Neural cell (in vitro differentiated cells): ENCODE results near the gene CGNL1. TPM values are rescaled to one million over a fixed set of nuclear protein-coding genes. Genes with fewer than 3 reads are reported as not detected.

Experiments used
- H2AFZ ChIP-seq: fragments of 200-600, 300-800 bp; sonication (generic), shearing (Covaris generic); 2 replicates; pipeline ENCODE4 v1.6.0; 2014; ENCODE audit warnings: low read depth, mild to moderate bottlenecking, antibody characterized with exemption, low read length, moderate library complexity
- H3F3A ChIP-seq: fragments of 200-600 bp; shearing (Covaris generic); 2 replicates; pipeline ENCODE4 v1.6.1; 2016; ENCODE audit warnings: mild to moderate bottlenecking, moderate library complexity, mixed read lengths, antibody characterized with exemption, low read length; ENCODE audit not compliant: insufficient read depth, poor library complexity, severe bottlenecking
- H3K27ac ChIP-seq: fragments of 200-600, 300-800 bp; sonication (generic), shearing (Covaris generic); 2 replicates; pipeline ENCODE4 v1.5.1; 2014; ENCODE audit warnings: mild to moderate bottlenecking, low read length, moderate library complexity
- H3K27me3 ChIP-seq: fragments of 300-800, 200-600 bp; sonication (generic), shearing (Covaris generic); 2 replicates; pipeline ENCODE4 v1.6.0; 2014; ENCODE audit warnings: mild to moderate bottlenecking, low read depth, low read length, moderate library complexity; ENCODE audit not compliant: insufficient read depth
- H3K36me3 ChIP-seq: fragments of 300-800, 200-600 bp; sonication (generic), shearing (Covaris generic); 2 replicates; pipeline ENCODE4 v1.5.1; 2014; ENCODE audit warnings: mild to moderate bottlenecking, antibody characterized with exemption, low read length, moderate library complexity; ENCODE audit not compliant: insufficient read depth
- H3K4me2 ChIP-seq: fragments of 300-800, 200-600 bp; sonication (generic), shearing (Covaris generic); 2 replicates; pipeline ENCODE4 v1.6.0; 2014; ENCODE audit warnings: mild to moderate bottlenecking, low read length
- H3K4me3 ChIP-seq: fragments of 300-800, 200-600 bp; sonication (generic), shearing (Covaris generic); 2 replicates; pipeline ENCODE4 v1.5.1; 2014; ENCODE audit warnings: mild to moderate bottlenecking, low read length, moderate library complexity
- H3K79me2 ChIP-seq: fragments of 200-600 bp; shearing (Covaris generic); replicated peaks from 2 replicates; pipeline ENCODE4 v1.6.0; 2014; ENCODE audit warnings: mild to moderate bottlenecking, low read length, moderate library complexity; ENCODE audit not compliant: insufficient read depth
- H3K9ac ChIP-seq: fragments of 300-800, 200-600 bp; sonication (generic), shearing (Covaris generic); 2 replicates; pipeline ENCODE4 v1.6.1; 2016; ENCODE audit warnings: mild to moderate bottlenecking, low read length, mixed read lengths
- H3K9me2 ChIP-seq: fragments of 200-600 bp; shearing (Covaris generic); 2 replicates; pipeline ENCODE4 v1.6.1; 2016; ENCODE audit warnings: mild to moderate bottlenecking, low read length, mixed read lengths; ENCODE audit not compliant: insufficient read depth
- H3K9me3 ChIP-seq: fragments of 200-600, 300-800 bp; sonication (generic), shearing (Covaris generic); 2 replicates; pipeline ENCODE4 v1.6.1; 2016; ENCODE audit warnings: mild to moderate bottlenecking, mixed run types, low read length, moderate library complexity, mixed read lengths
- H4K20me1 ChIP-seq: fragments of 200-600 bp; shearing (Covaris generic); 2 replicates; pipeline ENCODE4 v1.6.1; 2016; ENCODE audit warnings: mild to moderate bottlenecking, mixed run types; ENCODE audit not compliant: insufficient read depth
- CTCF ChIP-seq: fragments of 450-650 bp; IDR thresholded peaks from 2 replicates; pipeline ENCODE4 v1.5.1; 2014; ENCODE audit warnings: antibody characterized with exemption, mild to moderate bottlenecking, moderate library complexity; ENCODE audit not compliant: poor library complexity, severe bottlenecking
- EP300 ChIP-seq: fragments of 450-650 bp; conservative IDR thresholded peaks from 2 replicates; pipeline ENCODE4 v1.6.1; 2014; ENCODE audit warnings: antibody characterized with exemption, mild to moderate bottlenecking, moderate library complexity; ENCODE audit not compliant: poor library complexity, severe bottlenecking
- EZH2 ChIP-seq: fragments of 200-600, 300-800 bp; shearing (Covaris generic), sonication (generic); IDR thresholded peaks from 2 replicates; pipeline ENCODE4 v1.6.1; 2014; ENCODE audit warnings: antibody characterized with exemption, low read length, borderline replicate concordance, mild to moderate bottlenecking; ENCODE audit not compliant: insufficient read depth, poor library complexity, severe bottlenecking
- MXI1 ChIP-seq: fragments of 450-650 bp; conservative IDR thresholded peaks from 2 replicates; pipeline ENCODE4 v1.6.1; 2014; ENCODE audit warnings: antibody characterized with exemption, mild to moderate bottlenecking; ENCODE audit not compliant: poor library complexity, severe bottlenecking
- POLR2AphosphoS5 ChIP-seq: IDR thresholded peaks from 2 replicates; pipeline ENCODE4 v1.6.1; 2012
- RAD21 ChIP-seq: fragments of 450-650 bp; conservative IDR thresholded peaks from 2 replicates; pipeline ENCODE4 v1.6.1; 2014; ENCODE audit warnings: antibody characterized with exemption, mild to moderate bottlenecking, moderate library complexity
- SMC3 ChIP-seq: fragments of 450-650 bp; conservative IDR thresholded peaks from 2 replicates; pipeline ENCODE4 v1.6.1; 2014; ENCODE audit warnings: antibody characterized with exemption, mild to moderate bottlenecking, moderate library complexity; ENCODE audit not compliant: poor library complexity
- TAF1 ChIP-seq: IDR thresholded peaks from 2 replicates; pipeline ENCODE4 v1.6.1; 2012; ENCODE audit warnings: low read depth
- polyA plus RNA-seq: library from polyadenylated mRNA; depleted of rRNA; stranded (reverse); fragments of >200 nt; gene quantifications from 2 replicates; pipeline ENCODE4 v1.2.3, GENCODE V29; 2014
- TF ChIP-seq, protein P1 (sequence below): IDR thresholded peaks from 2 replicates; pipeline ENCODE4 v1.6.1; 2012; ENCODE audit warnings: borderline replicate concordance

Gene CGNL1
- polyA plus RNA-seq, 1 donor from 2014 or later = 0.26 TPM

- Histone ChIP-seq H3K9me2 (no peaks in the 10 kb centered on the region), H2AFZ (no peak overlapping the region), H3K27me3 (no peaks in the 10 kb centered on the region), H3K4me2 (no peak overlapping the region), H3K27ac (no peak overlapping the region), H3K9me3 (no peaks in the 10 kb centered on the region), H3K36me3 (no peaks in the 10 kb centered on the region), H3F3A (no peaks in the 10 kb centered on the region), H3K4me3 (no peak overlapping the region), H3K79me2 (no peaks in the 10 kb centered on the region), H4K20me1 (no peaks in the 10 kb centered on the region), H3K9ac (no peak overlapping the region)
- TF ChIP-seq EP300 = no peak
- no peak for TF ChIP-seq RAD21
- TF ChIP-seq, protein P1, sequence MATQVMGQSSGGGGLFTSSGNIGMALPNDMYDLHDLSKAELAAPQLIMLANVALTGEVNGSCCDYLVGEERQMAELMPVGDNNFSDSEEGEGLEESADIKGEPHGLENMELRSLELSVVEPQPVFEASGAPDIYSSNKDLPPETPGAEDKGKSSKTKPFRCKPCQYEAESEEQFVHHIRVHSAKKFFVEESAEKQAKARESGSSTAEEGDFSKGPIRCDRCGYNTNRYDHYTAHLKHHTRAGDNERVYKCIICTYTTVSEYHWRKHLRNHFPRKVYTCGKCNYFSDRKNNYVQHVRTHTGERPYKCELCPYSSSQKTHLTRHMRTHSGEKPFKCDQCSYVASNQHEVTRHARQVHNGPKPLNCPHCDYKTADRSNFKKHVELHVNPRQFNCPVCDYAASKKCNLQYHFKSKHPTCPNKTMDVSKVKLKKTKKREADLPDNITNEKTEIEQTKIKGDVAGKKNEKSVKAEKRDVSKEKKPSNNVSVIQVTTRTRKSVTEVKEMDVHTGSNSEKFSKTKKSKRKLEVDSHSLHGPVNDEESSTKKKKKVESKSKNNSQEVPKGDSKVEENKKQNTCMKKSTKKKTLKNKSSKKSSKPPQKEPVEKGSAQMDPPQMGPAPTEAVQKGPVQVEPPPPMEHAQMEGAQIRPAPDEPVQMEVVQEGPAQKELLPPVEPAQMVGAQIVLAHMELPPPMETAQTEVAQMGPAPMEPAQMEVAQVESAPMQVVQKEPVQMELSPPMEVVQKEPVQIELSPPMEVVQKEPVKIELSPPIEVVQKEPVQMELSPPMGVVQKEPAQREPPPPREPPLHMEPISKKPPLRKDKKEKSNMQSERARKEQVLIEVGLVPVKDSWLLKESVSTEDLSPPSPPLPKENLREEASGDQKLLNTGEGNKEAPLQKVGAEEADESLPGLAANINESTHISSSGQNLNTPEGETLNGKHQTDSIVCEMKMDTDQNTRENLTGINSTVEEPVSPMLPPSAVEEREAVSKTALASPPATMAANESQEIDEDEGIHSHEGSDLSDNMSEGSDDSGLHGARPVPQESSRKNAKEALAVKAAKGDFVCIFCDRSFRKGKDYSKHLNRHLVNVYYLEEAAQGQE = no peak
- no peak for TF ChIP-seq MXI1
- TF ChIP-seq POLR2AphosphoS5 = no peak
- TF ChIP-seq CTCF = no peak
- no peak for TF ChIP-seq TAF1
- no peak for TF ChIP-seq SMC3
- no peak for TF ChIP-seq EZH2
Measured at GRCh38 chr15:57500256-57500655, 124.0 kb downstream of the CGNL1 start.

- H3K9me3 ChIP-seq = no peaks in the 10 kb centered on the region
- H3K9me2 ChIP-seq = no peaks in the 10 kb centered on the region
- no peaks in the 10 kb centered on the region for H3F3A ChIP-seq
- H3K4me3 ChIP-seq = no peak overlapping the region
- H3K4me2 ChIP-seq = no peak overlapping the region
- no peaks in the 10 kb centered on the region for H4K20me1 ChIP-seq
- H3K27me3 ChIP-seq = no peaks in the 10 kb centered on the region
- no peaks in the 10 kb centered on the region for H3K79me2 ChIP-seq
- no peak overlapping the region for H3K27ac ChIP-seq
- H3K36me3 ChIP-seq = no peaks in the 10 kb centered on the region
- H3K9ac ChIP-seq = no peak overlapping the region
- TF ChIP-seq RAD21 (no peak), EZH2 (no peak), TAF1 (no peak), SMC3 (no peak), EP300 (no peak), CTCF (no peak), POLR2AphosphoS5 (no peak), MXI1 (no peak)
- TF ChIP-seq, protein P1 = no peak
- H2AFZ ChIP-seq = no peak overlapping the region
Measured at GRCh38 chr15:57500979-57501576, 124.8 kb downstream of the CGNL1 start.
